Heart left ventricle (tissue), 16 donors: ENCODE results near the gene WDPCP. TPM values are rescaled to one million over a fixed set of nuclear protein-coding genes. Genes with fewer than 3 reads are reported as not detected.
"Not testable (repeated sequence)": the region's sequence is repeated elsewhere in the genome, so short reads cannot be mapped to it uniquely, and the experiment has no call there.

Source experiments
- ATAC-seq, 4 donors: fragments of 200-7000 bp; cut with Tn5 transposase; one replicate each; pipeline ENCODE4 v1.9.1; 2020 to 2022; ENCODE audit warnings: moderate library complexity in 4 of 4, mild to moderate bottlenecking in 3 of 4, moderate number of reproducible peaks in 1 of 4
- DNase-seq, 5 donors: peaks; one replicate each; pipeline ENCODE4 v3.0.0-alpha.2; 2020
- H3K27ac ChIP-seq, 12 donors: fragments of 200-600 bp; sonication (generic) in 4 of 12; one replicate each; pipeline versions ENCODE4 v1.5.0 to v1.8.0; 2016 to 2022; ENCODE audit warnings: mild to moderate bottlenecking in 2 of 12
- H3K27me3 ChIP-seq, 9 donors: fragments of 200-600 bp; sonication (generic) in 2 of 9; one replicate each; pipeline versions ENCODE4 v1.5.1 to v1.8.0; 2016 to 2022; ENCODE audit warnings: mild to moderate bottlenecking in 3 of 9
- H3K36me3 ChIP-seq, 9 donors: fragments of 200-600 bp; sonication (generic) in 2 of 9; one replicate each; pipeline versions ENCODE4 v1.5.0 to v1.8.0; 2018 to 2022; ENCODE audit warnings: mild to moderate bottlenecking in 2 of 9
- H3K4me1 ChIP-seq, 12 donors: fragments of 200-600 bp; sonication (generic) in 4 of 12; one replicate each; pipeline versions ENCODE4 v1.5.0 to v1.8.0; 2016 to 2022; ENCODE audit warnings: mild to moderate bottlenecking in 3 of 12
- H3K4me3 ChIP-seq, 12 donors: fragments of 200-600 bp; sonication (generic) in 4 of 12; one replicate each; pipeline versions ENCODE4 v1.5.0 to v1.8.0; 2017 to 2022; ENCODE audit warnings: mild to moderate bottlenecking in 9 of 12, moderate library complexity in 4 of 12
- H3K9me3 ChIP-seq, 12 donors: fragments of 200-600 bp; sonication (generic) in 4 of 12; one replicate each; pipeline versions ENCODE4 v1.5.0 to v1.8.0; 2016 to 2022; ENCODE audit warnings: mild to moderate bottlenecking in 1 of 12
- POLR2A ChIP-seq, 2 donors: fragments of 450-650 bp; IDR thresholded peaks; one replicate each; pipeline ENCODE4 v1.6.1; 2017; ENCODE audit warnings: antibody characterized with exemption in 2 of 2, mild to moderate bottlenecking in 2 of 2, moderate library complexity in 2 of 2
- WGBS, 4 donors: extraction: QIAGEN DNeasy Blood & Tissue Kit in 2 of 4; methylation state at CpG; one replicate each; pipeline versions ENCODE4 v1.1.5 to v1.1.7; 2013 to 2018; 5-methylcytosine and 5-hydroxymethylcytosine counted together
- intact Hi-C, 10 donors: fragments of 100-400 bp; cut with DNase I; formaldehyde crosslinking; loops; one replicate each; pipeline versions ENCODE4 v1.11.1 to v1.14.2; 2022
- polyA plus RNA-seq, 2 donors: library from polyadenylated mRNA; stranded (reverse); fragments of 200-250 nt; gene quantifications; one replicate each; pipeline ENCODE4 v1.2.3, GENCODE V29; 2013
- total RNA-seq, 9 donors: library from RNA; depleted of rRNA in 2 of 9; stranded (reverse); fragments of >200 nt in 2 of 9; fragmentation: NEBNext Ultra II Directional in 3 of 9; extraction: Animal tissue kit (Norgen Biotek cat#: 25700) in 3 of 9; gene quantifications; one replicate each; pipeline versions ENCODE4 v1.1.0 to v1.2.4, GENCODE V29; 2016 to 2023
- TF ChIP-seq, protein P1 (sequence below), 12 donors: fragments of 200-600 bp; sonication (generic) in 4 of 12; IDR thresholded peaks; one replicate each; pipeline versions ENCODE4 v1.5.0 to v1.8.0; 2018 to 2022; ENCODE audit warnings: antibody characterized with exemption in 12 of 12, mild to moderate bottlenecking in 5 of 12
- donor health status: ischemic (EF 13 %, LVEDD 7.1; RV severe dilation, severe dysfunction).
- donor health status: healthy with polysubstance abuse.
- donor health status: DM: no; HTN: yes; CAD: no.
- donor health status: DM: no; HTN: no; CAD: no.
- donor health status: ischemic (EF 25% LVEDD 6.9; RV normal size, moderate dysfunction).
- donor health status: ischemic (EF 25% LVEDD 5.7; RV mildly dilated, moderate dysfunction).
- donor health status: healthy.
- donor health status: DM: yes; HTN: yes; CAD: no.
- donor health status: ischemic (EF 35%, LVEDD 5.7; RV mildly dilated, moderate dysfunction).
- donor health status: nonischemic (EF 11% LVEDD 7.7; RV severe dilation, severe dysfunction).
- donor health status: DM: yes; HTN: yes; CAD: no.
- donor health status: PGD.
- donor health status: ischemic (EF 29% LVEDD 5.4; RV normal size, mild dysfunction).
- donor health status: nonischemic (EF 23%, LVEDD 6.1; RV moderate dilation, normal function).

Gene WDPCP
- total and polyA plus RNA-seq, 11 donors, result 3.2 to 32.2 (median 16.5) TPM

DNA sequence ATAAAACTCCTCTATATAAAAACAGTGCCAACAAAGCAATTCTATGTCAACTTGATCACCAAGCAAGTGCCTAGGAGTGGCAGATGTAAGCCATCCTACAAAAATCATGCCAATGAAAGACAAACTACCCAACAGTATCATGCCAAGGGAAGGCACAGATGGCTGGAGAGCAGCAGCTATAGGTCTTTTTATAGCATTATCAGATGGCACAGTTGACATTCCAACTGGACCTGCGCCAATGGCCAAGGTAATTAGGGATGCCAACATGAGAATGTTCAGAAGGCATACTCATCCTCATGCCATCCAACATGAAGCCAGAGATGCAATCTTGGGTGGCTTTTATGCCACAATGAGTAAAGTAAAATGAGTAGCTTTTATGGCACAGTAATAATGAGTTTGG, 300.3 kb downstream of the WDPCP start:
- 95 to 100% (median 96%) methylated on average over 1 of the region's 1 CpG for WGBS, 4 donors
- Histone ChIP-seq H3K27me3 (no peaks in the 10 kb centered on the region), H3K4me1 (no peaks in the 10 kb centered on the region), H3K27ac (no peak overlapping the region), H3K9me3 (peaks cover 0 to 85% (median 14%) of the 10 kb centered on the region in 12 donors), H3K4me3 (no peak overlapping the region), H3K36me3 (no peaks in the 10 kb centered on the region)
- no peak for DNase-seq
- TF ChIP-seq, protein P1, sequence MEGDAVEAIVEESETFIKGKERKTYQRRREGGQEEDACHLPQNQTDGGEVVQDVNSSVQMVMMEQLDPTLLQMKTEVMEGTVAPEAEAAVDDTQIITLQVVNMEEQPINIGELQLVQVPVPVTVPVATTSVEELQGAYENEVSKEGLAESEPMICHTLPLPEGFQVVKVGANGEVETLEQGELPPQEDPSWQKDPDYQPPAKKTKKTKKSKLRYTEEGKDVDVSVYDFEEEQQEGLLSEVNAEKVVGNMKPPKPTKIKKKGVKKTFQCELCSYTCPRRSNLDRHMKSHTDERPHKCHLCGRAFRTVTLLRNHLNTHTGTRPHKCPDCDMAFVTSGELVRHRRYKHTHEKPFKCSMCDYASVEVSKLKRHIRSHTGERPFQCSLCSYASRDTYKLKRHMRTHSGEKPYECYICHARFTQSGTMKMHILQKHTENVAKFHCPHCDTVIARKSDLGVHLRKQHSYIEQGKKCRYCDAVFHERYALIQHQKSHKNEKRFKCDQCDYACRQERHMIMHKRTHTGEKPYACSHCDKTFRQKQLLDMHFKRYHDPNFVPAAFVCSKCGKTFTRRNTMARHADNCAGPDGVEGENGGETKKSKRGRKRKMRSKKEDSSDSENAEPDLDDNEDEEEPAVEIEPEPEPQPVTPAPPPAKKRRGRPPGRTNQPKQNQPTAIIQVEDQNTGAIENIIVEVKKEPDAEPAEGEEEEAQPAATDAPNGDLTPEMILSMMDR (IDR thresholded peaks at IDR 0.05), result no peak
- no peak for TF ChIP-seq POLR2A (IDR thresholded peaks at IDR 0.05)
- ATAC-seq, result no peak
- intact Hi-C loops, result no loop called here

DNA sequence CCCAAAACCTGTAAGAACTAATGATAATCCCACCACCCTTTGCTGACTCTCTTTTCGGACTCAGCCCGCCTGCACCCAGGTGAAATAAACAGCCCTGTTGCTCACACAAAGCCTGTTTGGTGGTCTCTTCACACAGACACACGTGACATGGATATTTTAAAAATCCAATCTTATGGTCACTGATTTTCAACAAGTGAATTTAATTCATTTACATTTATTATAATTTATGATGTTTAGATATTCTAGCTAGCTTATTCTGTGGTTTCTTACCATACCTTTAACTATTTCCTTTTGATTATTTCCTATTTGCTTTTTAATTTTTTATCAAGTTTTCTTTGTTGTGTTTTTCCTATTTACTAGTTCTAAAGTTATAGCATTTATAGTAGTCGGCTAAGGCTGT, 301.8 kb downstream of the WDPCP start:
- H3K27ac ChIP-seq, DNase-seq, H3K36me3 ChIP-seq, ATAC-seq, H3K4me3 ChIP-seq, intact Hi-C loops, H3K4me1 ChIP-seq, H3K27me3 ChIP-seq: not testable (repeated sequence)
- peaks cover 0 to 88% (median 20%) of the 10 kb centered on the region in 12 donors for H3K9me3 ChIP-seq
- 95 to 100% (median 97%) methylated on average over 4 of the region's 4 CpGs for WGBS, 4 donors

DNA sequence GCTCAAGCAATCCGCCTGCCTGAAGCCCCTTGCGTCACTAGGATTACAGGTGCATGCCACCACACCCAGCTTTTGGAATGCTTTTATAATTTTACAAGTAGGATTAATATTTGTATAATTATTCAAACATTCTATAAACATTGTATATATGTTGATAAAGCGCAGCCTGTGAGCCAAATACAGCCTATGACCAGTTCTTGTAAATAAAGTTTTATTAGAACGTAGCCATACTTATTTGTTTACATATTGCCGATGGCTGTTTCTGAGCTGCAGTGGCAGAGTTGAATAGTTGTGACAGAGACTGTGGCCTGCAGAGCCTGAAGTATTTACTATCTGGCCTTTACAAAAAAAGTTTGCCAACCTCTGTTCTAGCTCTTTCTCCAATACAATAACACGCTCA, 305.0 kb downstream of the WDPCP start:
- 94 to 97% (median 96%) methylated on average over 6 of the region's 6 CpGs for WGBS, 4 donors
- ATAC-seq (no peak), DNase-seq (no peak)
- H3K4me1 ChIP-seq, result no peaks in the 10 kb centered on the region
- peaks cover 0 to 96% (median 38%) of the 10 kb centered on the region in 12 donors for H3K9me3 ChIP-seq
- no peaks in the 10 kb centered on the region for H3K27me3 ChIP-seq
- H3K36me3 ChIP-seq, result no peaks in the 10 kb centered on the region
- H3K27ac ChIP-seq, result no peak overlapping the region
- TF ChIP-seq POLR2A (IDR thresholded peaks at IDR 0.05), result no peak
- TF ChIP-seq, protein P1 (IDR thresholded peaks at IDR 0.05), result no peak
- no peak overlapping the region for H3K4me3 ChIP-seq
- intact Hi-C loops, result no loop called here

DNA sequence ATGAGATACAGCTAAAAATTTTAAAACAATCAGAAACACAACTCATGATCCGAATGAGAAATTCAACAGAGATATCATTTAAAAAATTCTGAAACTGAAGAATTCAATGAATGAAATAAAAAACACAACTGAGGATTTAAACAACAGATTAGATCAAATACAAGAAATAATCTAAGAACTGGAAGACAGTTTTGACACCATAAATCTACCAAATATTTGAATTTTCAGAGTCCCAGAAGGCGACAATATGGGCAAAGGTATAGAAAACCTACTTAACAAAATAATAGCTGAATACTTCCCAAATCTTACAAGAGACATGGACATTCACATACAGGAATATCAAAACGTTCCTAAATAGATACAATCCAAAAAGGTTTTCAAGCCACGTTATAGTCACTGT, 315.7 kb downstream of the WDPCP start:
- Histone ChIP-seq H3K4me1 (no peaks in the 10 kb centered on the region), H3K27ac (no peak overlapping the region), H3K4me3 (no peak overlapping the region), H3K36me3 (no peaks in the 10 kb centered on the region), H3K27me3 (no peaks in the 10 kb centered on the region), H3K9me3 (peaks cover 0 to 70% (median 27%) of the 10 kb centered on the region in 12 donors)
- ATAC-seq, result no peak
- WGBS, 4 donors, result 93 to 96% (median 95%) methylated on average over 4 of the region's 4 CpGs
- no peak for DNase-seq
- TF ChIP-seq, protein P1 (IDR thresholded peaks at IDR 0.05), result no peak
- intact Hi-C loops, result no loop called here

DNA sequence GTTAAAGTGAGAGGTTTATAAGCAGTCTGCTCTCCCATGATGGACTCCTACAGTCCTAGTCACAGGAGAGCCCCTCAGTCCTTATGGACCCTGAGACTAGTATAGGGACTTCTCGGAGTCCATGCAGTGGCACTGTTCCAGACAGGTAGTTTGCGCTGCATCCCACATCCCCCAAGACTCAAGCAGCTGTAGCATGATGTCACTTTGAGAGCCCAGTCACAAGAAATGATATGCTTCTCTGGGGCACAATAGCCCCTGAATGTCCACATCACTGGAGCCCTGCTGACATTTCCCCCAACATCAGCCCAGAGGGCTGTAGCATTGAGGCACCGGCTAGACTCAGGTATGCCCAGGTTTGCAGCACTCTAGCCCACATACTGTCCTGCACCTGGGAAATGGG, 317.6 kb downstream of the WDPCP start:
- DNase-seq (no peak), ATAC-seq (no peak)
- H3K9me3 ChIP-seq, result peaks cover 0 to 68% (median 27%) of the 10 kb centered on the region in 12 donors
- intact Hi-C loops, result no loop called here
- TF ChIP-seq POLR2A (IDR thresholded peaks at IDR 0.05), result no peak
- TF ChIP-seq, protein P1 (IDR thresholded peaks at IDR 0.05), result no peak
- 93 to 100% (median 95%) methylated on average over 2 to 3 of the region's 3 CpGs for WGBS, 4 donors
- no peaks in the 10 kb centered on the region for H3K27me3 ChIP-seq
- H3K4me1 ChIP-seq, result no peaks in the 10 kb centered on the region
- H3K27ac ChIP-seq, result no peak overlapping the region
- no peak overlapping the region for H3K4me3 ChIP-seq
- no peaks in the 10 kb centered on the region for H3K36me3 ChIP-seq
